ENCODE measurements around the gene CNDP2.
A peak's percentile ranks its signal among the peaks of the same experiment; 100 is the strongest.

CNDP2 gene

DNA sequence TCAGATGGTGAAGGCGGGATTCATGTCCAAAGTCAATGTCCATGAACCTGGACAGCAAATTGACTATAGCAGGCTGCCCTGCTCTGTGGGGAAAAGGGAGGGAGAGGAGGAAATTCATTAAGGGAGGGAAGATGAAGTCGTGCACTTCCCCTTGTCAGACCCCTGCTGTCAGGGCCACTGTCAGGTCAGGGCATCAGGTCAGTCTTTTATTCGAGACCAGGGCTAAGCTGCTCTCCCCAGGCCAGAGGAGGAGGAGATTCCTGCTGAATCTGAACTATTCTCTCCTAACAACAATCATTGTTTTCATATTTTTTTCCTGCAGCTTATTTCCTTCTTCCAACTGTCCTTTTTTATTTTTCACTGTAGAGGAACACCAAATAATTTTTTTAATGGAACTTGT lies 55.3 kb downstream of the CNDP2 start:
- no peak overlapping the region for H3K4me2 ChIP-seq (ENCODE audit: low read length)

GRCh38 chr18:74551936-74552555 lies 55.9 kb downstream of the CNDP2 start:
- Histone ChIP-seq H3F3A (ENCODE audit: control insufficient read depth, insufficient read depth) (no peaks in the 10 kb centered on the region), H4K20me1 (ENCODE audit: control insufficient read depth, insufficient read depth, low read depth, low read length) (no peaks in the 10 kb centered on the region), H3K27ac (ENCODE audit: low read depth, low read length) (no peak overlapping the region), H3K9me2 (replicated peaks; ENCODE audit: control insufficient read depth, low read length) (no peaks in the 10 kb centered on the region), H3K36me3 (ENCODE audit: control insufficient read depth, low read length) (no peaks in the 10 kb centered on the region), H3K79me2 (ENCODE audit: control insufficient read depth, low read length) (no peaks in the 10 kb centered on the region), H3K4me3 (ENCODE audit: low read length) (no peak overlapping the region), H3K4me2 (ENCODE audit: low read length) (no peak overlapping the region), H3K9me3 (ENCODE audit: control insufficient read depth, insufficient read depth, low read length) (peaks cover 8% of the 10 kb centered on the region), H3K27me3 (ENCODE audit: control insufficient read depth, low read length) (no peaks in the 10 kb centered on the region), H3K4me1 (ENCODE audit: control insufficient read depth, low read length) (no peaks in the 10 kb centered on the region)
- TF ChIP-seq, protein P1, sequence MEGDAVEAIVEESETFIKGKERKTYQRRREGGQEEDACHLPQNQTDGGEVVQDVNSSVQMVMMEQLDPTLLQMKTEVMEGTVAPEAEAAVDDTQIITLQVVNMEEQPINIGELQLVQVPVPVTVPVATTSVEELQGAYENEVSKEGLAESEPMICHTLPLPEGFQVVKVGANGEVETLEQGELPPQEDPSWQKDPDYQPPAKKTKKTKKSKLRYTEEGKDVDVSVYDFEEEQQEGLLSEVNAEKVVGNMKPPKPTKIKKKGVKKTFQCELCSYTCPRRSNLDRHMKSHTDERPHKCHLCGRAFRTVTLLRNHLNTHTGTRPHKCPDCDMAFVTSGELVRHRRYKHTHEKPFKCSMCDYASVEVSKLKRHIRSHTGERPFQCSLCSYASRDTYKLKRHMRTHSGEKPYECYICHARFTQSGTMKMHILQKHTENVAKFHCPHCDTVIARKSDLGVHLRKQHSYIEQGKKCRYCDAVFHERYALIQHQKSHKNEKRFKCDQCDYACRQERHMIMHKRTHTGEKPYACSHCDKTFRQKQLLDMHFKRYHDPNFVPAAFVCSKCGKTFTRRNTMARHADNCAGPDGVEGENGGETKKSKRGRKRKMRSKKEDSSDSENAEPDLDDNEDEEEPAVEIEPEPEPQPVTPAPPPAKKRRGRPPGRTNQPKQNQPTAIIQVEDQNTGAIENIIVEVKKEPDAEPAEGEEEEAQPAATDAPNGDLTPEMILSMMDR (IDR thresholded peaks at IDR 0.05; ENCODE audit: low read depth, low read length, poor library complexity, severe bottlenecking), result peak; percentile 72
- no peak for TF ChIP-seq EZH2phosphoT487 (IDR thresholded peaks at IDR 0.05; ENCODE audit: borderline replicate concordance, low read length)

More for the DNA sequence above, 55.3 kb downstream of the CNDP2 start:
- no peaks in the 10 kb centered on the region for H3K36me3 ChIP-seq (ENCODE audit: control insufficient read depth, low read length)
- no peaks in the 10 kb centered on the region for H3K9me2 ChIP-seq (replicated peaks; ENCODE audit: control insufficient read depth, low read length)
- no peaks in the 10 kb centered on the region for H3F3A ChIP-seq (ENCODE audit: control insufficient read depth, insufficient read depth)
- H3K27me3 ChIP-seq (ENCODE audit: control insufficient read depth, low read length), result no peaks in the 10 kb centered on the region
- H3K4me3 ChIP-seq (ENCODE audit: low read length), result no peak overlapping the region
- H3K79me2 ChIP-seq (ENCODE audit: control insufficient read depth, low read length), result no peaks in the 10 kb centered on the region
- no peaks in the 10 kb centered on the region for H4K20me1 ChIP-seq (ENCODE audit: control insufficient read depth, insufficient read depth, low read depth, low read length)
- H3K4me1 ChIP-seq (ENCODE audit: control insufficient read depth, low read length), result no peaks in the 10 kb centered on the region
- peaks cover 8% of the 10 kb centered on the region for H3K9me3 ChIP-seq (ENCODE audit: control insufficient read depth, insufficient read depth, low read length)
- no peak overlapping the region for H3K27ac ChIP-seq (ENCODE audit: low read depth, low read length)
- TF ChIP-seq, protein P1 (IDR thresholded peaks at IDR 0.05; ENCODE audit: low read depth, low read length, poor library complexity, severe bottlenecking), result no peak
- no peak for TF ChIP-seq EZH2phosphoT487 (IDR thresholded peaks at IDR 0.05; ENCODE audit: borderline replicate concordance, low read length)

DNA sequence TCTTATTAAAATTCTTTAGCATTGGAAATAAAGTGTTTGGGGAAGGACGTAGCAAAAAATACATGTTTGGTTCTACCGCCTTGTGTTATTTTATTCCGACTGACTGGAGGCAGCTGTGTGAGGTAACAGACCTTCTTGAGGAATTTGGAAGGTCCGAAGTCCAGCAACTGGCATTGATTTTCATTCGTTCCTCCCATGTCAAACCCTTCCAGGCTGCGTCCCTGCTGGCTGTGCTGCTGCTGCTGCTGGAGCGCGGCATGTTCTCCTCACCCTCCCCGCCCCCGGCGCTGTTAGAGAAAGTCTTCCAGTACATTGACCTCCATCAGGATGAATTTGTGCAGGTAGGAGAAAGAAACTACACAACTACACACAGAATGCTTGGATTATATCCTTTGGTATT lies 60.0 kb downstream of the CNDP2 start:
- Histone ChIP-seq H3K27ac (ENCODE audit: low read depth, low read length) (no peak overlapping the region), H3K4me3 (ENCODE audit: low read length) (no peak overlapping the region), H3K4me2 (ENCODE audit: low read length) (no peak overlapping the region), H3F3A (ENCODE audit: control insufficient read depth, insufficient read depth) (no peaks in the 10 kb centered on the region), H3K27me3 (ENCODE audit: control insufficient read depth, low read length) (no peaks in the 10 kb centered on the region), H3K79me2 (ENCODE audit: control insufficient read depth, low read length) (no peaks in the 10 kb centered on the region), H3K4me1 (ENCODE audit: control insufficient read depth, low read length) (no peaks in the 10 kb centered on the region), H4K20me1 (ENCODE audit: control insufficient read depth, insufficient read depth, low read depth, low read length) (no peaks in the 10 kb centered on the region), H3K9me2 (replicated peaks; ENCODE audit: control insufficient read depth, low read length) (no peaks in the 10 kb centered on the region), H3K36me3 (ENCODE audit: control insufficient read depth, low read length) (no peaks in the 10 kb centered on the region), H3K9me3 (ENCODE audit: control insufficient read depth, insufficient read depth, low read length) (no peaks in the 10 kb centered on the region)
- TF ChIP-seq, protein P1 (IDR thresholded peaks at IDR 0.05; ENCODE audit: low read depth, low read length, poor library complexity, severe bottlenecking), result no peak
- TF ChIP-seq EZH2phosphoT487 (IDR thresholded peaks at IDR 0.05; ENCODE audit: borderline replicate concordance, low read length), result no peak

Measured in DOHH2 (cell line).